IPS-18a (cell line): ENCODE measurements around the gene HIPK4.

Source experiments
- H3K27ac ChIP-seq: one replicate; pipeline ENCODE4 v1.5.1; 2013; ENCODE audit warnings: low read length
- H3K27me3 ChIP-seq: one replicate; pipeline ENCODE4 v1.6.1; 2013; ENCODE audit warnings: mild to moderate bottlenecking, low read length; ENCODE audit not compliant: control insufficient read depth, insufficient read depth
- H3K36me3 ChIP-seq: one replicate; pipeline ENCODE4 v1.6.1; 2013; ENCODE audit warnings: low read depth, low read length; ENCODE audit not compliant: control insufficient read depth
- H3K4me1 ChIP-seq: one replicate; pipeline ENCODE4 v1.6.1; 2013; ENCODE audit warnings: low read depth, low read length; ENCODE audit not compliant: control insufficient read depth
- H3K4me3 ChIP-seq: one replicate; pipeline ENCODE4 v1.5.1; 2013; ENCODE audit warnings: low read length
- H3K9ac ChIP-seq: one replicate; pipeline ENCODE4 v1.6.1; 2013; ENCODE audit warnings: mild to moderate bottlenecking, low read length, moderate library complexity
- H3K9me3 ChIP-seq: one replicate; pipeline ENCODE4 v1.6.1; 2013; ENCODE audit warnings: low read depth, low read length; ENCODE audit not compliant: control insufficient read depth

HIPK4 gene

DNA sequence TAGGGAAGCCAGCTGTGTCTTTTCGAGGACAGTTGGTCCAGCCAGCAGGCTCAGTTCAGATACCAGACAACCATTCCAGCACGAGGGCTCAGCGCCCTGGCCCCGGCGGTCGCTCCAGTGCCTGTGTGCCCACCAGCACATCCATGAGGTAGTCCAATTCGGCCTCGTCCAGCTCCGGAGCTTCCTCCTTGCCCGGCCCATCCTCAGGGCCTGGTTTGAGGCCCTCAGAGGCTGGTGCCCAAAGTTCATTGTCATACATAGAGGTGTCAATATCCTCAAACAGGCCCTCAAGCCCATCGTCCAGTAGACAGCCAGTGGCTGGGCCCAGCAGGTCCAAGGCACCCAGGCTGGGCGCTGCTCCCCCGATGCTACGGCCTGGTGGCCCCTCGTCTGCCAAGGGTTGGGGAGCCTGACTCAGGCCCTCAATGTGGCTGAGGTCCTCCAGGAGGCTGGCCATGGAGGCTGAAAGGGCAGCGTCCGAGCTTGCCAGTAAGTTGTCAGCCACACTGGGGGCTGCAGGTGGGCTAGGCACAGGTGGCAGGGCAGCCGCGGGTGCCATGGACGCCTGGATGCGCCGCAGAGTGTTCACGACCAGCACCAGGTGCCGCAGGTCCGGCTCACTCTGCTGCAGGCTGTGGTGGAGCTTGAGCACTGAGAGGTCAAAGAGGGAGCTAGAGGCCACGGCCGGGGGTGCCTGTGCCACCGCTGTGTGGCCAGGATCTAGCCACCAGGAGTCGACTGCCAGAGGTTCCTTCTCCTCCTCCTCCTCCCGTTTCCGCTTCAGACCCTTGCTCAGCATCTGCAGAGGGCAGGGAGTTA is 33.0 kb upstream of the HIPK4 start:
- H3K4me3 ChIP-seq, result no peak overlapping the region
- H3K27ac ChIP-seq, result no peak overlapping the region
- H3K27me3 ChIP-seq, result no peaks in the 10 kb centered on the region
- no peaks in the 10 kb centered on the region for H3K9me3 ChIP-seq
- peaks cover 6% of the 10 kb centered on the region for H3K4me1 ChIP-seq
- no peaks in the 10 kb centered on the region for H3K36me3 ChIP-seq
- no peak overlapping the region for H3K9ac ChIP-seq

DNA sequence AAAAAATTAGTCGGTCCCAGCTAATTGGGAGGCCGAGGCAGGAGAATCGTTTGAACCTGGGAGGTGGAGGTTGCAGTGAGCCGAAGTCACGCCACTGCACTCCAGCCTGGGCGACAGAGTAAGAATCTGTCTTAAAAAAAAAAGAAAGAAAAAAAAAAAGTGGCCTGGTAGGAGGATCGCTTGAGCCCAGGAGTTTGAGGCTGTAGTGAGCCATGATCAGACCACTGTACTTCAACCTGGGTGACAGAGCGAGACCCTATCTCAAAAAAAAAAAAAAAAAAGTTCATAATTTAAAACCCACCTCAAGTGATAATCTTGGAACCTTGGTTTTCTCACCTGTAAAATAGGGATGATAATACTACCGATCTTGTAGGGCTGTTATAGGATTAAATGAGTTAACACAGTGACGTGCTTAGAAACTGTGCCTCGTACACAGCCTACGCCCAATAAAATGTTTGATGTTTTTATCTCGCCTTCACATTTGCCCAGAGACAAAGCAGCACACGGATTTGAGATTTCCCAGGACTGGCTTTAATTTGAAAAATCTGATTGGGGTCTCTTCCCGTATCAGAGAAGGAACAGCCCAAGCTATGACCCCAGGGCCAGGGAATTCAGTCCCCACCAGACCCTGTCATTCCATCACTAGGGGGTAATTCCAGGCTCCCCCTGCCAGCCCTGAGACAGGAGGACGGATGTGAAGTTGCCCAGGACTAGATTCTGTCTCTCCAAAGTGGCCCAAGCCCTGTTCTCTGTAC is 32.2 kb upstream of the HIPK4 start:
- no peak overlapping the region for H3K9ac ChIP-seq

DNA sequence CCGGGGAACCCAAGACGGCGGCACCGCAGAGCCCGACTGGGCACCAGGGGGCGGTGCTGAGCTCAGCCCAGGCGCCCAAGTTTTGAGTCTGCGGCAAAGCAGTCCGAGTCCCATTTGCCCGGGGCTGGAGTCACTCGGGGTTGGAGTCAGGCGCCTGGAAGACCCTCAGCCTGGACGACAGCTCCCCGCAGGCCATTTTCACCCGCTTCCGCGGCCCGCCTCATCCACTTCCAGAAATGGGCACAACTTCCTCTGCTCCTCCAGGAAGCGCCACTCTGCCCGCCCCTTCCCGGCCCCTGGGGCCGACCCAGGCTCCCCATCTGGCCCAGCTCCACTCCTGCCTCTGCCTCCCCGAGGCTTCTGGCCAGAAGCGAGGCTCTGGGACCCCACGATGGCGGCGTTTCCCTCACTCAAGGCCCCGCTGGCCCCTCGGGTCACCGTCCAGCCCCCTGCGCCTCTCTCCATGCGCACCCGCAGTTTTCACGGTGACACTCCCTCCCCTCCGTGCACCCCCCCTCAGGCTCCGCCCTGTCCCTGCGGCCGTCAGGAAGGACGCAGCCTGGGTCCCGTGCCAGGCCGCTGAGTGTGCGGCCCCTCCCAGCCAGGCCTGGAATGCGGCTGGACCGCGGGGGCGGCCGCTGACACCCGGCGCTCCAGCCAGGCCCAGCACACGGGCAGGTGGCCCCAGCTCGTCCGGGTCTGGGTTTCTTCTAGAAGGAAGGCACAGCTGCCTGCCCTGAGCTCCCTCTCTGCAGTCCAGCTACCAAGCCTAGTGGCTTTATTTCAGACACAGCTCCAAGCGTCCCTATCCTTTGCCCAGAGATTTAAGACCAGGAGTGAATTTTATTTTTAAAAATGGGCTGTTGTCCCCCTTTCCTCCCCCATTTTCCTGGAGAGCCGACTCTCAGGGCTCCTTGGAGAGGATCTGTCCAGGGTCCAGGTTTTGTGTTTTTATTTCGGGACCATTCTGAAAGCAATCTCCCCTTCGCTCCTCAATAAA is 31.1 kb upstream of the HIPK4 start:
- peak overlapping the region; percentile 63 for H3K27ac ChIP-seq

More for the DNA sequence above, 32.2 kb upstream of the HIPK4 start:
- Histone ChIP-seq H3K4me3 (no peak overlapping the region), H3K27me3 (no peaks in the 10 kb centered on the region), H3K4me1 (peaks cover 6% of the 10 kb centered on the region), H3K36me3 (no peaks in the 10 kb centered on the region), H3K9me3 (no peaks in the 10 kb centered on the region), H3K27ac (no peak overlapping the region)

DNA sequence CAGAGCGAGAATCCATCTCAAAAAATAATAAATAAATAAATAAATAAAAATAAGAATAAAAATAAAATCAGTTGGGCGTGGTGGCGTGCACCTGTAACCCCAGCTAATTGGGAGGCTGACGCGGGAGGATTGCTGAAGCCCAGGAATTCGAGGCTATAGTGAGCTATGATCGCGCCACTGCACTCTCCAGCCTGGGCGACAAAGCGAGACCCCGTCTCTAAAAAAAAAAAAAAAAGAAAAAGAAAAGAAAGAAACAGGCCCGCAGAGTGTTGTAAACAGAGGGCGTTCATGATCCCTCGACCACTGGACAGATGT is 30.4 kb upstream of the HIPK4 start:
- Histone ChIP-seq H3K4me1 (peaks cover 6% of the 10 kb centered on the region), H3K27me3 (no peaks in the 10 kb centered on the region), H3K27ac (no peak overlapping the region), H3K36me3 (no peaks in the 10 kb centered on the region), H3K9me3 (no peaks in the 10 kb centered on the region), H3K9ac (no peak overlapping the region), H3K4me3 (peak overlapping the region; percentile 71)

More for the DNA sequence above, 31.1 kb upstream of the HIPK4 start:
- no peaks in the 10 kb centered on the region for H3K36me3 ChIP-seq
- H3K9me3 ChIP-seq, result no peaks in the 10 kb centered on the region
- peak overlapping the region; percentile 71 for H3K4me3 ChIP-seq
- peaks cover 6% of the 10 kb centered on the region for H3K4me1 ChIP-seq
- H3K27me3 ChIP-seq, result no peaks in the 10 kb centered on the region
- peak overlapping the region; percentile 60 for H3K9ac ChIP-seq

DNA sequence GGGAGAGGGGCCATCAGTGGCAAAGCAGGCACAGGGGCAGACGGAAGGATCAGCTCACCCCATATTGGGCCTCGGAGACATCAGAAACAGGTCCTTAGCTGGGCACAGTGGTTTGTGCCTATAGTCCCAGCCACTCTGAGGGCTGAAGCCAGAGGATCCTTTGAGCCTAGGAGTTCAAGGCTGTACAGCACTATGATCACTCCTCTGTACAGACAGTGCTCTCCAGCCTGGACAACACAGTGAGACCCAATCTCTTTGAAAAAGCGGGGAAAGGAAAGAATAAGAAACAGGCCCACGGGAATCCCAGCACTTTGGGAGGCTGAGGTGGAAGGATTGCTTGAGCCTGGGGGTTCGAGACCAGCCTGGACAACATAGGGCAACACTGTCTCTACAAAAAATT is 29.8 kb upstream of the HIPK4 start:
- no peaks in the 10 kb centered on the region for H3K36me3 ChIP-seq
- H3K27ac ChIP-seq, result no peak overlapping the region
- H3K27me3 ChIP-seq, result no peaks in the 10 kb centered on the region

DNA sequence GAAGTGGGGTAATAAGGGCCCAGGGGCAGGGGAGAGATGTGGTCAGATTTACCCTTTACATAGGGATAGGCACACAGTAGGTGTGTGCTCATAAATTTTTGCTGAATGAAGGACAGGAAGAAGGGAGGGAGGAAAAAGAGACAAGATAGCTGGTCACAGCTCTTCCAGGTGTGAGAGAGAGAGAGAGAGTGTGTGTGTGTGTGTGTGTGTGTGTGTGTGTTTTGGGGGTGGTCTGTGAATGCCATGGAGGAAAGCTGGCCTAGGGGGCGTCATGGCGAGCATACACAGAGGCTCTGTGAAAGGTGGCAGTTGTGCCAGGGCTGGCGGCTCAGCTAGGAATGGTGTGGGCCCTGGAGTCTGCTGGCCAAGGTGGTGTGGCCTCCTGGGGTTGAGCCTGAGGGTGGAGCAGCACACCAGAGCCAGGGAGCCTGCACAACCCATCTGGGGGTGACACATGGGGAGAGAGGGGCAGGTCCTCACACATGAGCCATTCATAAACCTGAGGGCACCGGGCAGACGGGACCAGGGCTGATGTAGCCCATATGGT is 29.2 kb upstream of the HIPK4 start:
- Histone ChIP-seq H3K9me3 (no peaks in the 10 kb centered on the region), H3K27ac (no peak overlapping the region), H3K27me3 (no peaks in the 10 kb centered on the region), H3K4me1 (peaks cover 6% of the 10 kb centered on the region), H3K9ac (no peak overlapping the region), H3K36me3 (no peaks in the 10 kb centered on the region), H3K4me3 (no peak overlapping the region)

More for the DNA sequence above, 29.8 kb upstream of the HIPK4 start:
- Histone ChIP-seq H3K9me3 (no peaks in the 10 kb centered on the region), H3K4me1 (peaks cover 6% of the 10 kb centered on the region), H3K4me3 (no peak overlapping the region), H3K9ac (no peak overlapping the region)

DNA sequence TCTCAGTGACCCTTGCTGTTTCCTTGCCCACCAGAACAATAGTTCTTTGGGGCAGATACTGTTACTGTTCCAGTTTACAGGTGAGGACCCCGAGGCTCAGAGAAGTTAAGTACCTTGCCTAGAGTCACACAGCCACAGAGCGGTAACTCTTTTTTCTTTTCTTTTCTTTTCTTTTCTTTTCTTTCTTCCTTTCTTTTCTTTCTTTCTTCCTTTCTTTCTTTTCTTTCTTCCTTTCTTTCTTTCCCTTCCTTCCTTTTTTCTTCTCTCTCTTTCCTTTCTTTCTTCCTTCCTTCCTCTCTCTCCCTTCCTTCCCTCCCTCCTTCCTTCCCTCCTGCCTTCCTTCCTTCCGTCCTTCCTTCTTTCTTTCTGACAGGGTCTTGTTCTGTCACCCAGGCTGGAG is 28.1 kb upstream of the HIPK4 start:
- Histone ChIP-seq H3K27me3 (no peaks in the 10 kb centered on the region), H3K9me3 (no peaks in the 10 kb centered on the region), H3K27ac (no peak overlapping the region), H3K4me1 (peaks cover 10% of the 10 kb centered on the region), H3K9ac (no peak overlapping the region), H3K4me3 (no peak overlapping the region), H3K36me3 (no peaks in the 10 kb centered on the region)

DNA sequence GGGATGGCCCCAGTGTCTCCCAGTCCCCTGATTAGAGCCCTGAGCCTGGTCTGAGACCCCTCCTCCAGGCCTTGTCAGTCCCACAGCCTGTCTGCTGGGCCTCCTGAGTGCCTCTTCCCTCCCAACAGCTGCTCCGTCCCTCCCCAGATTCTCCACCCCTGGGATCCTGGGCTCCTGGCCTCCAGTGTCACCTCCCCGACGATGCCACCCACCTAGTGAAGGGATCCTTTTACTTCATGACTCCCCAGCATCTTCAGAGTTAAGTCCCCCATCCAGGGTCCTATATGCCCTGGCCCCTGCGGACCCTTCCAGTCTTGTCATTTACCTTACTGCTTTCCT is 27.6 kb upstream of the HIPK4 start:
- Histone ChIP-seq H3K9ac (no peak overlapping the region), H3K27ac (no peak overlapping the region), H3K36me3 (no peaks in the 10 kb centered on the region), H3K4me1 (peaks cover 10% of the 10 kb centered on the region), H3K27me3 (no peaks in the 10 kb centered on the region), H3K4me3 (no peak overlapping the region), H3K9me3 (no peaks in the 10 kb centered on the region)

DNA sequence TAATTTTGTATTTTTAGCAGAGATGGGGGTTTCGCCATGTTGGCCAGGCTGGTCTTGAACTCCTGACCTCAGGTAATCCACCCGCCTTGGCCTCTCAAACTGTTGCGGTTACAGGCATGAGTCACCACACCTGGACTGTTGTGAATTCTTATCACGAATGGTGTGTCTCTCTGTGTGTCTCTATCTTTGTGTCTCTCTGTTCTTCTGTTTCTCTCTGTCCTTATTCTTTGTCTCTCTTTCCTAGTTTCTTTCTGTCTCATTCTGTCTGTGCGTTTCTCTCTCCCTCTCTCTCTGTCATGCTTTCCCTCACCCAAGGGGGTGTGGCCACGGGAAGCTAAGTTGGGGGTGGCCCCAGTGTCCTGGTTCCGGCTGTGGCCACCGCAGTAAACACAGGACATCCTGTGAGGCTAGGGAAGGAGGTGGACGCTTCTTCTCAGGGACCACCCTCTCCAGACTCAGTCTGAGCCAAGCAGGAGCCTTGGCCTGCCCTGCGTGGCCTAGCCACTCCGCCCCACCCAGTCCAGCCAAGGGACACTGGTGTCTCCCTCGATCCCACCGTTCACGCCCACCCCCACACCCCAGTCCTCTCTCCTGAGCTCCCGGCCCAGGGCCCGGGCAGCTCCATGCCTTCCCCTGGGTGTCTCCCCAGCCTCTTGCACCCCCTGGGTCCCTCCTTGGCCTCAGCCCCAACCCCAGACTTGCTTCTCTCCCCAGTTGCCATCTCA is 27.1 kb upstream of the HIPK4 start:
- H3K9ac ChIP-seq, result no peak overlapping the region

DNA sequence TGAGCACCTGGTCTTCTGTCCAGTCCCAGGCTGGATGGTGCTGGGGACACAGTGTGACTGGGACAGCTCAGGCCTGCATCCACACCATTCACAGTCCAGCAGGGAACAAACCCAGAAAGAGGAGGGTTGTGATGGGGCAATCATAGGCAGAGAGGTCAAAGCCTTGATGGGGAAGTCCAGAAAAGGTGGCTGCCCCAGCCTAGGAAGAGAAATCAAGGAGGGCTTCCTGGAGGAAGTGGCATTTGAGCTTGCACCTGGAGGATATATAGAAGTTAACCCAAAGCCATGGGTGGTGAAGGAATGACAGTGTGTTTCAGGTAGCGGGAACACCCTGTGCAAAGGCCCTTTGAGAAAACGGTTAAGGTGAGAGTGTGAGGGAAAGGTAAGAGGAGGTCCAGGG is 25.8 kb upstream of the HIPK4 start:
- Histone ChIP-seq H3K36me3 (no peaks in the 10 kb centered on the region), H3K9me3 (no peaks in the 10 kb centered on the region), H3K4me3 (no peak overlapping the region), H3K4me1 (peaks cover 3% of the 10 kb centered on the region), H3K27ac (no peak overlapping the region), H3K9ac (no peak overlapping the region), H3K27me3 (no peaks in the 10 kb centered on the region)

More for the DNA sequence above, 27.1 kb upstream of the HIPK4 start:
- Histone ChIP-seq H3K4me1 (peaks cover 10% of the 10 kb centered on the region), H3K36me3 (no peaks in the 10 kb centered on the region), H3K27me3 (no peaks in the 10 kb centered on the region), H3K9me3 (no peaks in the 10 kb centered on the region), H3K4me3 (no peak overlapping the region), H3K27ac (no peak overlapping the region)
